GM21360 (cell line): Measurements from ENCODE around the gene MEGF6.

Experiments
- ATAC-seq: cut with Tn5 transposase; IDR thresholded peaks from one replicate; pipeline ENCODE4 v1.9.1; 2021; ENCODE audit warnings: mild to moderate bottlenecking, moderate library complexity; ENCODE audit not compliant: unreplicated experiment

MEGF6 gene

DNA sequence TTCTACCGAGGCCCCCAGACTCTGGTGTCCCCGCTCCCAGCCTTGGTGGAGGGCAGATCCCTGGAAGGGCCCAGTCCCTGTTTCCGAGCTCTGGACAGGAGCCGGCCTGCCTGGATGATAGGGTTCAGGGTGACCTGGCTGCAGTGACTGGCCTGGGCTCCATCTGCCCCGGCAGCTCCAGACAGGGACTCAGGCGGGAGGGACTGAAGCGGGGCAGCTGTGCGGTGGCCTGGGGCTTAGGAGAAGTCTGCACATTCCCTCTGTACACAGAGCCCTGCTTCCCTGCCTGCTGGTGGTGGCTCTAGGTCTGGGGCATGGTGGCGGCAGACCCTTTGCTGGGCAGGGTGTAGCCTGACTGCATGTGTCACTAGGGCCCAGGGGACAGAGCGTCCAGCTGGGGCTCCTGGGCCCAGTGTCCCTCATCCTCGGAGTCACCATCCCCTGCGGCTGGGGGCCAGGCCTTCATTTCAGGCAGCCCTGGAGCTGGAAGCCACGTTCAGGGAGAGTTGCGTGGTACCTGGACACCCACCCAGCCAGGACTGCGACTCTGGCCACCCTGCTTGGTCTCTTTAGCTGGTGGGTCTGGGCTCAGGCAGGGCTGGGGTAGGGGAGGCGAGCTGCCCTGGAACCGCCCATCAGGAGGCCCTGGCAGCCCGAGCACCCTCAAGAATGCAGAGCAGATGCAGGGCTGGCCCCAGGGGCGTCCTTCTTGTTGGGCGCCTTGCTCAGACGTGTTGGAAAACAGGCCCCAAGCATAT is 147.2 kb downstream of the MEGF6 start:
- ATAC-seq, result no peak

DNA sequence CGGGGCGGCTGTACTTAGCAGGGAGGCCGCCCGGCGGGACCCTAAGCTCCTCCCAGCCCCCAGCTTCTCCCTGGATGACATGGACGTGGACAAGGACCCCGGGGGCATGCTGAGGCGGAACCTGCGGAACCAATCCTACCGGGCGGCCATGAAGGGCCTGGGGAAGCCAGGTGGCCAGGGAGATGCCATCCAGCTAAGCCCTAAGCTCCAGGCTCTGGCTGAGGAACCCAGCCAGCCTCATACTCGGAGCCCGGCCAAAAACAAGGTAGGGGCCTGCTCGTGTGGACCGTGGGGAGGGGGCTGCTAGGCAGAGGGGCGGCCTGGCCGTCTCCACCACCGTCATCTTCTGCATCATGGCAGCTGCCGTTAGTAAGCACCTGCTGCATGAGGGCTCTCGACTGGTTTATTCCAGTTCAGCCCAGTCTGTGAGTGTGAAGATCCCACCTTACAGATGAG is 147.9 kb downstream of the MEGF6 start:
- ATAC-seq, result no peak

DNA sequence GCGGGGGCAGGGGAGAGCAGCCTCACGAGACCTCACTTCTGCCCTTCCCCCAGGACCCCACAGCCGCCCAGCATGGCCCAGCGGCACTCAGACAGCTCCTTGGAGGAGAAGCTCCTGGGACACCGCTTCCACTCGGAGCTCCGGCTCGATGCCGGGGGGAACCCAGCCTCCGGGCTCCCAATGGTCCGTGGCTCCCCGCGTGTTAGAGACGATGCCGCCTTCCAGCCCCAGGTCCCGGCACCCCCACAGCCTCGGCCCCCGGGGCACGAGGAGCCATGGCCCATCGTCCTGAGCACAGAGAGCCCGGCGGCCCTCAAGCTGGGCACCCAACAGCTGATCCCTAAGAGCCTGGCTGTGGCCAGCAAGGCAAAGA is 148.3 kb downstream of the MEGF6 start:
- no peak for ATAC-seq

DNA sequence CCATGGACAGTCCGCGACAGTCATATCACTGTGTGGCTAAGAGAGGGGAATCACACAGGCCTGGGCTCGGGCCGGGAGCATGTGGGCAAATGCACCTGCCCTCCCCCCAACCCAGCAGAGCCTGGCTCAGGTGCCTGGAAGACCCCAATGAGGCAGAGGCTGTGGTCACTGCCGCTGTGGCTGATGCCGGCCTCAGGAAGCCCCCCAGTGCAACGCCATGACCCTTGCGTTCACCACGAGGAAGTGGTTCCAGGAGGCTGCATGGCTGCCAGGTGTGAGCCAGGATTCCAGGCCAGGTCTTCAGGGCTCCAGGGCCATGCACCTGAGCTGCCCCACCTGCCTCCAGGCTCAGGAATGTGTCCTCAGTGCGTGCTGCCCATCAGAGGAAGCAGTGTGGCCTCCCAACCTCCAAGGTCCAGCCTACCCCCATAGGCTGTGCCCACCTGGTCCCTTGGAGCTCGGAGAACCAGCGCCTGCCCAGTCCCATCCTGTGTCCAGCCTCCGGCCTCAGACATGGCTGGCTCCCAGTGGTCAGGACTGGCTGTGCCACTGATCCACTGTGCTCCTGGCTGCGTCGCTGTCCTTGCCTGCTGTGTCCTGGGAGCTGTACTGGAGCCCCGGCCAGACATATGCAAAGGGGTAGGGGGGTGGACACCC is 148.8 kb downstream of the MEGF6 start:
- no peak for ATAC-seq

DNA sequence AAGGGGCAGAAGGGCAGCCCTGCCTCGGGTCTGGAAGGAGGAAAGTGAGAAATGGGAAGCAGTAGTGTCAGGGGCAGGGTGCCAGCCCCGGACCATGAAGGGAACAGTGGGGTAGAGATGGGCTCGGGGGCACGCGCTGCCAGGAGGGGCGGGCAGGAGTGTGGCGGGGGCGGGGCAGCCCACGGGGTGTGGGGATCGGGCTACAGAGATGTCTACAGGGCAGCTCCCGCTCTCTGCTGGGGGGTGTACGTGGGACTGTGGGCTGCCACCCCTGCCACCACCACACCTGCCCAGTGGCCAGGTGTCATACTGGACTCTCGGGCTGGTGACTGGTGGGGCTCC is 149.4 kb downstream of the MEGF6 start:
- ATAC-seq, result no peak

DNA sequence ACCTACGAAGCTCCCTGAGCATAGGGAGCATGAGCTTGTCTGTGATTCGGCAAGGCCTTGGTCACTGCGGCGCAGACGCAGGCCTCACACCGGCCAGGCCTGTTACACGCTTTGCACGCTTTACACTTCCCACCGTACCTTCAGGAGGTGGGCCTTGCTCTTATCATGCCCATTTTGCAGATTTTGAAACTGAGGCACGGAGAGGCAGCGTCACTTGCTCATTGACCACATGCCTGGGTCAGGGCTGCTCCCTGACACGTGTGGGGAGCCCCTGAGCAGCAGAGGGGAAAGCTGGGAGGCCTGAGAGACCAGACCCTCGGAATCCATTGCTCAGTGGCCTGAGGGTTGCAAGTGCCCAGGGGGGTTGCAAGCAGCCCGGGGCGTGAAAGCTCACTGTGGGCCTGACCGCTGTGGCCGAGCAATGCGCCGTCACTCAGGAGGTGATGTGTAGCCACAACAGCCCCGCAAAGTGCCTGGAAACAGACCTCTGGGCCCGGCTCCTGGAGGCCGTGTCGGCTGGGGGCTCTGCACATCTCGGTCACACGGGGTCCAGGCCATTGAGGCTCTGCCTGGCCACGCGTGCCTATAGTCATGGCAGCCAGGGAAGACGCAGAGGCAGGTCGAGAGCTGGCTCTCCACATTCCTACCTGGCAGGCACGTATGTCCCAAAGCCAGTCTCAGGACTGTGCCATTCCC is 149.9 kb downstream of the MEGF6 start:
- ATAC-seq, result no peak

DNA sequence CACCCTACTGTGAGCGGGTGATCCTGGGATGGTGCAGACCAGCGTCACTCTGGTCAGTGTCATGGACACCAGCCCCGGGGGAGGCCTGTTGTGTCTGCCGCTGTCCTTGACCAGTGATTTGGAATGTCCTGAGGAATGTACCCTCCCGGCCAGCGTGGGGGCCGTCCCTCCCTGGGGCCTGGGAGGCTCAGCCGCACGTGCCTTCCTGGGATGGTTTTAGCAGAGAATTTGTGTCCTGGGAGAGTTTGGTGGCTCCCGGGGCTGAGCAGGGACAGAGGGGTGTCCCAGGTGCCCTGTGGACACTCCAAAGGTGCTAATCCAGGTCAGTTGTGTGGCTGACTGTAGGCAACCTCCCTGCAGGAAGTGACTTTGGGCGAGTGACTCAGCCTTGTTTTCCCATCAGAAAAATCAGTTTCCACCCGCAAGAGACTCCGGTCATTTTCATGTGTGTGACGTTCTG is 150.6 kb downstream of the MEGF6 start:
- no peak for ATAC-seq

DNA sequence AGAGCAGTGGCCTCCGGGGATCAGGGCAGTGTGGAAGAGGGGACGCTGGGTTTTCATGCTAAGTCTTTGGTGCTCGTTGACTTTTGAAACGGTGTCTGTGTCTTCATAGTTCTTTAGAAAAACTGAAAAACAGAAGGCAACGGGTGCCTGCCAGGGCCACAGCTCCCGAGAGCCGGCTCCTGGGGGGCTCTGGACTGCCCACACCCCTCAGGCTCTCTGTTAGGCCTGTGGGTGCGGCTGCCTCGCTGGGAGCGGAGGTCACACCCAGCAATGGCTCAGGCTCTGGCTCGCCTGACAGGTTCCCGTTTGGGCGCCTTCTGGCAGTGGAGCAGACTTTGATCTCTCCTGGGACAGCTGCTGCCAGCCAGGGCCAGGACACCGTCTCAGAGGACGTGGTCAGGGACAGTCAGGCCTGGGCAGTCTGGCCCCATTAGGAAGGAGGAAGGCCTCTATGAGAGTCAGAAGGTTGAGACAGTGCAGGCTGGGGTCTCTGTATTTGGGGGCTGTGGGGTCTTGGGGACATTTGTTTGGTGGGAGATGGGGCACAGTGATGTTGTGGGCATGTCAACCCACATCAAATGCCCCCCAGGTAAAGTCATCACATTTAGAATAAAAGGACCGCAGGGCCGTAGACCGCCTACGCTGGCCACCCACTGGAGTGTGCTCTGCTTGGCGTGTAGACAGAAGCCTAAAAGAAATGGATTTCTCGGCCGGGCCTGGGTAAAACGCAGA is 151.2 kb downstream of the MEGF6 start:
- ATAC-seq, result no peak

DNA sequence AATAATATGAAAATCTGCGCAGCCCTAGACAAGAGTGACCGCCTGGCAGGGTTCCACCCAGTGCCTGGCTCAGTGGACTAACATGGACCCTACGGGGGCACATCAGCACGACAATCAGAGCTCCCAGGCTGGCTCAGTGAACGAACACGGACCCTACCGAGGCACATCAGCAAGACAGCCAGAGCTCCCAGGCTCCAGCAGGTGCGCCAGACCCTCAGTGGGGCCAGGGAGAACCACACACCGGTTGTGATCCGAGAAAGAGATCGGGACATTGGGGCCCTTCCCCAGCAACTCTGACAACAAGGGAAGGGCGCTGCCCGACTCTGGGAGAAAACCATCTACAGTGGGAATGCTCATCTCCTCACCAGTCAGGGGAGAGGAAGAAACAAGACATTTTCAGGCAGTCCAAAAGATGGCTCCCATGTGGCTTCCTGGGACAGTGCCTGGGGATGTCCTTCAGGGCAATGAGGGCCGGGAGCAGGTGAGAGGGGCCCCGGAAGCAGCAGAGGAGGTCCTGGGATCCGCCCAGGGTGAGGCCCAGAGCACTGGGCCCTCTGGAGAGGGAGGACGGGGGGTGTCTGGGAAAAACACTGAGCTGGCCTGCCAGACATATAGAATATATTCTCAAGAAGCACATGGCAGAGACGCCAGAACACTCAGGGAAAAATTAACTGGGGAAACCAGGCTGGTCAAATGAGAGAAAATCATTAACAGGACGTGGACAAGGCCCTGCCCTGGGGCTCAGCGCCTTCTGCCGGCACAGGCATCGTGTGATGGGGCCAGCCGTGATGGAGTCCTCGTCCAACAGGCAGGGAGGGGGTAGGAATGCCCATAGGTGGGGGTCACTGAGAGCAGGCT is 152.0 kb downstream of the MEGF6 start:
- ATAC-seq, result no peak

DNA sequence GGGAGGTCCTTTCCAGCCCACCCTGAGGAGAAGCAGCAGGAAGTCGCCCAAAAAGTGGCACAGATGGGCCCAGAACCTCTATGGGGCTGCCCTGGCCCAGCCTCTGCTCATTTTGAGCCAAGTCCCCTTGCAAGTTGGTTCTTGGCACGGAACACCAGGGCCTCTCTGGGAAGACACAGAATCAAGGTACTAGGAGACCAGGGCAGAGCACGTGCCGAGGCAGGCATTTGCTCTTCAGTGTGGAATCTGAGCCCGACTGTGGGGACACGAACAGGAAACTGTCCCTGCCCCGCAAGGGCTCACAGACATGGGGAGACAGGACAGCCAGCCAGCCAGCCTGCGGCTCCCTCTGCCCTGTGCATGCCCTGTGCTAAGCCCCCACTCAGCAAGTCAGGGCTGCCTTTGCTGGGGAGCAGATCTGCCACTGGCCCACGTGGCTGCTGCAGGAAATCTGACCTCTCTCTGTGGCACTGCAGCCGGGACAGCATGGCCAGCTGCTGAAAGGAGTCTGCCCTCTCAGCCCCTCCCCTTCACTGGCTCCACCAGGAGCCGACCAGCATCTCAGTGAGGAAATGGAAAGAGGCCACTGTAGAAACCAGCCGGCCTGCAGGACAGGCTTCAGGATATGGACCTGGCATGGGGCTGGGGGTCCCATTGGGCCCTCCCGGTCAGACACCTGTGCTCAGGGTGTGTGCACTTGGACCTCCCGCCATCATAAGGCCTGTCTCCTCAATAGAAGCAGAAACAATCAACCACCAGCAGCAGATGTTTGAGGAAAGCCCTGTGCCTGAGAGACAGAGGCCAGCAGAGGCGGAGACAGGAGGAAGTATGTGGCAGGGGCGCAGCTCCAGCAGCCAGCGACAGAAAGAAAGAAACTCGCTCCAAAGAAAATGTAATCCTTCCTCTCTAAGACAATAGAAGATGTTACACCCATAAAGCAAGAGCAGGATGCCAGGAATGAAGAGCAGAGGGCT is 153.1 kb downstream of the MEGF6 start:
- ATAC-seq, result no peak

DNA sequence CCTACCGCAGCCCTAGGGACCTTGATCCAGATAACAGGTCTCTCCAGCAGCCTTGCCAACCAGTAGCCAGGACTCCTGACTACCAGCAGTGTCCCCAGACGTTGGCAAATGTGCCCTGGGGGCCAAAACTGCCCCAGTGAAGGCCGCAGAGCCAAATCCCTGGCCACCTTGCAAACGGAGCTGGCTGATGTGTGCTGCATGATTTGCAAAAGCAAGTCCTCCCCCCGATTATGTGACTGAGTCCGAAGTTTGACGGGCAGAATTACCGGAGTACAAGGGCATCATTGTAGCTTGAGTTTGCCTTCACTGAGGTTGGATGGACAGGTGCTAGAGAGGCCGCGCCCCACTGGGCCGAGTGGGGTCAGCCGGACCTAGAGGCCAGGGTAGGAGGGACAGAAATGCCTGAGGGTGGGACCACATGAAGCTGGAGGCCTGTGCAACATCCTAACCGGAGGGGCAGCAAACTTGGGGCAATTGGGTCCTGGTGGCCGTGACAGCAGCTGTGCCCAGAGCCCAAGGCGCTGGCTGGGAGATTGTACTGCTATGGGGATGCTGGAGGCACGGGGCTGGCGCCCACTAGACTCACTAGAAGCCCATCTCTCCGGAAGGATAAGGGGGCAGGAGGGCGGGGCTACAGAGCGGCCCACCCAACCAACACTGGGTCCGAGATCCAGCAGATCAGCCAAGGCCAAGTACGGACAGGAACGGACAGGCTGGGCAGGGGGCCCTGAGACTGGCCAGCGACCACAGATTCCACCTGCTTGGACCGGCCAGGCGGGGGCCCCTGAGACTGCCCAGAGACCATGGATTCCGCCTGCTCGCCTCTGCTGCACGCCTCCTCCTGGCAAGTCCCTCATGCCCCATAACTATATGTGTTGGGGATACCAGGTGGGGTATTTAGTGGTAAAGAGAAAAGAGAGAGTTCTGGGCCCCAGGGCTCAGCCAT is 154.1 kb downstream of the MEGF6 start:
- no peak for ATAC-seq

DNA sequence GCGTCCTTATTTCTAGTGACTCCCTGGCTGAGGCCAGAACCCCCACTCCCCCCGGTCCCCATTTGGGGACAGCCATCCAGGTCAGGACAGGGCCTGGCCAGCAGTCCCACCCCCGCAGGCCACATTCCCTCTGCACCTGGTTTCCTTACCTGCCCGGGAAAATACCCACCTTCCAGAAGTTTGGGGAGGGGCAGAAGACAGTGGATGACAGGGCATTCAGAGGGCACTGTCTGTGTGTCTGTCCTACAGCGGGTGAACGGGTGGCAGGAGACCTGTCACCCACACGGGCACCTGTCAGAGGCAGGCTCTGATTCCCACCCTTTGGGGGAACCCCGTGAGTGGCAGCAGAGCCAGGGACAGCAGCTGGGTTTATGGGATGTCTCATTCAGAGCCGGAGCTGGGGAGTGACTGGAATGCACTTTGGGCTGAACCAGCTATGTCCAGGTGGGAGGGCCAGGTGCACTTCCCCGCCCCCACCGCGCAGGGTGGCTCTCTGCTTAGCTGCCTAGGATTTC is 154.8 kb downstream of the MEGF6 start:
- ATAC-seq, result no peak

DNA sequence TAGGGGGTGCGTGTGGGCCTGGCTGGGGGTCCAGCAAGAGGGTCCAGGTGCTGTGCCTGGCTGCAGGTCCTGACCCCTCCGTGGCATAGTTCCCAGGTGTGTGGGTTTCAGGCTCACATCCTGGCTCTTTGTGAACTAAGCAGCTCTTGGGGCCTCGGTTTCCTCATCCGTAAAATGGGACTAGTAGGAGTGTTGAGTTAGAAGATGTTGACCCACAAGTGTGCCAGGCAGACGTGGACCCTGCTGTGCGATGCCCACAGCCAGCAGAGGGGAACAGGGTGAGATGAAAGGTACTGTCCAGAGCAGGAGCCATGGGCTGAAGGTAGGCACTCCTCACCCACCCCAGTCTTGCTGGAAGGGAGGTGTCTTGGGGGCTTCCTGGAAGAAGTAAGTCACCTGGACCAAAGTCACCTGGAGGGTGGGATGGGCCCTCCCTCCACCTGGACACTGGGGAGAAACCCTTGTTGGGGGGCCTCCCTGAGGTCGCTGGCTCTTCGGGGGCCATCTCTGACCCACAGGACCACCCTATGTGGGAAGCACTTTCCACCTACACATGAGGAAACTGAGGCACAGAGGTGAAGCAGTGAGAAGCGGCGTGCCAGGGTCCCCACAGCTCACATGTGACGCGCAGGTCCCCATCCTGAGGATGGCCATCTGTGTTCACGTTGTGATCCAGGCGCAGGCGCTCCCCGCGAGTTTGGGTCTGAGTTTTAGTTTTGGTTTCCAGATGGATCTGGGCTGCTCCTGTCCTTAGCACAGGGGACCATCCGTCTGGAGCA is 155.4 kb downstream of the MEGF6 start:
- no peak for ATAC-seq

DNA sequence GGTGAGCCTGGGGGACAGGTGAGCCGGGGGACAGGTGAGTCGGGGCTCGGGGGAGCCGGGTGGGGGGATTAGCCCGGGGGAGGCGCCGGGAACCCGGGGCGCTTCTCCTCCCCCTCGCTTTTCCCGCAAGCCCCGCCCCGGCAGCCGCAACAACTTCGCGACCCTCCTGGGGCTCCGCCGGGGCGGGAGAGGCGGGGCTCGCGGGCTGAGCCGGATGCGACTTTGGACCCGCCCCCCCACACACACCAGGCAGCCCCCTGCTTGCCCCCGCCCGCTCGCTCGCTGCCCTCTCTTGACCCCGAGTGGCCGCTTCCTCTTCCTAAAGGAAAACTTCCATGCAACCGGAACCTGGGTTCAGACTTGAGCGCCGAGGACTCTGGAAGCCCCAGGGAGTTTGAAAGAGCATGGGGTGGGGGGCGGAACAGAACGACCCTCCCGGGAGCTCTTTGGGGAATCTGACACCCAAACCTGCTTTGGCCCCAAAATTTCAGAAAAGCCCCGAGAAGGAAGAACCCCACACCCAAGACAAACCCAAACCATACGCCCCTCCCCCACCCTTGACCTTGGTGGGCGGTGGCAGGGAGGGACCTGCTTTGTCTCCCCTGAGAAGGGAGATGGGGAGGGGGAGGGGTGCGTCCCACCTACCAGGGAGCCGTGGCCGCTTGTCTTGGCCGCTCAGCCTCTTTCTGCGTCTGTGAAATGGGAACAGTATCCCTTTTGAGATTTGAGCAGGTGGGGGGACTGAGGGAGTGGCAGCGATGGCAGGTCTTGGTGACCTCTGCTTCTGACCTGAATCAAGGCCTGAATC is 156.3 kb downstream of the MEGF6 start:
- ATAC-seq, result no peak

DNA sequence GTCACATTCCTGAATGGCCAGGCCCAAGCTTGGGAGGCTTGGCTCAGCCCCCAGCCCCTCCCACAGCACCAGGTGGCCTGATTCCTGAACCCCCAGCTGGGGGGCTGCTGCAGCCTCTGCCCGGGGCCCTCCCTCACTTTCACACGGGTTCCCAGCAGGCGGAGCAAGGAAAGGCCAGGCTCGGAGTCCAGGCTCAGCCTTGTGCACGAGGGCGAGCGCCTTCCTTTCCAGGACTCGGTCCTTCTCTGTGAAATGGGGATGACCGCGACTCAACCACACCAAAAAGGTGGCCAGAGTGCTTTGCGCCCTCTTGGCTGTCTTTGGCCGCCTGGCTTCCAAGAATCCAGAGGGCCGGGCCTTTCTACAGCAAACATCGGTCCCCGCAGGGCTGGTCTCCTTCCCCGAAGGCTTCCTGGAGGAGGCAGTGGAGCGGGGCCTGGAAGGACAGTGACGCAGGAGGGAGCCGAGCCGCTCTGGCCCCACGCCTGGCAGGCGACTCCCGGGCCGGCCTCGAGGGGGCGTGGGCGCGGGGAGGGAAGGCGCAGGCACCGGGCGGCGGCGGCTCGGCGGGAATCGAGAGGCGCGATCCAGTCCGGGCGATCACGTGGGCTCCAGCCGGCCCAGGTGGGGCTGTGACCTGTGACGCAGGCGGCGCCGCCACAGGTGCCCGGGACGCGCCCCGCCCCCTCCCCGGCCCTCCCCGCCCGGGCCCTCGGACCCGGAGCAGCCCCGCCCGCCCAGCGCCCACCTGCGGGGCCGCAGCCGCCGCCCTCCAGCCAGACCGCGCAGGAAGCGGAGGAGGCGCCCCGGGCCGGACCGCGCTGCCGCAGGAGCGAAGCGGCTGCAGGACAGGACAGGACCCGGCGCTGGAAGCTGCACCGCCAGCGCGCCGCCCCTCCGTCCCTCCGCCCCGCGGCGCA is 157.2 kb downstream of the MEGF6 start, which contains the start of gene ARHGEF16:
TSS of gene ARHGEF16 (plus strand) at position 775 of the 920 bp plus-strand sequence. CDS start 8,420 bp downstream, outside the sequence.
- no peak for ATAC-seq
